Muscle of leg (tissue), 11 donors: ENCODE measurements around the gene EFCAB14. TPM values are rescaled to one million over a fixed set of nuclear protein-coding genes. Genes with fewer than 3 reads are reported as not detected.

Experiments
- DNase-seq: peaks from one replicate; pipeline ENCODE4 v3.0.0; 2013
- H3K27ac ChIP-seq: one replicate; pipeline ENCODE4 v1.5.1; 2013; ENCODE audit warnings: mild to moderate bottlenecking, low read length, control low read depth
- H3K27me3 ChIP-seq: one replicate; pipeline ENCODE4 v1.6.1; 2013; ENCODE audit warnings: low read length; ENCODE audit not compliant: control insufficient read depth, insufficient read depth
- H3K36me3 ChIP-seq: one replicate; pipeline ENCODE4 v1.6.1; 2013; ENCODE audit warnings: low read length; ENCODE audit not compliant: control insufficient read depth, insufficient read depth
- H3K4me1 ChIP-seq: one replicate; pipeline ENCODE4 v1.6.1; 2013; ENCODE audit warnings: low read length; ENCODE audit not compliant: control insufficient read depth, insufficient read depth
- H3K4me3 ChIP-seq: one replicate; pipeline ENCODE4 v1.5.1; 2013; ENCODE audit warnings: low read length, control low read depth
- H3K9me3 ChIP-seq: replicated peaks from 2 replicates; pipeline ENCODE4 v1.6.1; 2013; ENCODE audit warnings: low read depth, low read length; ENCODE audit not compliant: control insufficient read depth
- WGBS: methylation state at CpG from one replicate; pipeline ENCODE4 v1.1.5; 2013; ENCODE audit warnings: missing lambda C conversion rate; ENCODE audit not compliant: insufficient coverage; 5-methylcytosine and 5-hydroxymethylcytosine counted together
- polyA plus RNA-seq, 8 donors: library from polyadenylated mRNA; unstranded; fragments of 120-200 nt; gene quantifications; one replicate each; pipeline versions ENCODE4 v1.2.1 to v1.2.3, GENCODE V29; 2013; ENCODE audit warnings: inconsistent platforms in 1 of 8, low replicate concordance in 1 of 8; ENCODE audit not compliant: insufficient read length in 8 of 8, insufficient read depth in 1 of 8
- total RNA-seq: library from RNA; stranded (reverse); fragments of 120-200 nt; gene quantifications from one replicate; pipeline ENCODE4 v1.2.4, GENCODE V29; 2013

Gene EFCAB14
- total and polyA plus RNA-seq, 9 donors: 66.6 to 100 (median 89.8) TPM

DNA sequence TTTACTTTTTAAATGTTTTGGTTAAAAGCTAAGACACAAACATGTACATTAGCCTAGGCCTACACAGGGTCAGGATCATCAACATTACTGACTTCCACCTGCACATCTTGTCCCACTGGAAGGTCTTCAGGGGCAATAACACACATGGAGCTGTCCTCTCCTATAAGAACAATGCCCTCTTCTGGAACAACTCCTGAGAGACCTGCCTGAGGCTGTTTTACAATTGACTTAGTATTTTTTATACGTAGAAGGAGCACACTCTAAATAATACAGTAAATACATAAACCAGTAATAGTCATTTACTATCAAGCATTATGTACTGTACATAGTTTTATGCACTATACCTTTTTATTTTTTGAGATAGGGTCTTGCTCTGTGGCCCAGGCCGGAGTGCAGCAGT lies 88.2 kb downstream of the EFCAB14 start:
- peaks cover 44% of the 10 kb centered on the region for H3K36me3 ChIP-seq
- WGBS: 86% methylated on average over 1 of the region's 2 CpGs
- no peaks in the 10 kb centered on the region for H3K9me3 ChIP-seq
- no peaks in the 10 kb centered on the region for H3K4me1 ChIP-seq
- H3K4me3 ChIP-seq: no peak overlapping the region
- no peaks in the 10 kb centered on the region for H3K27me3 ChIP-seq
- no peak overlapping the region for H3K27ac ChIP-seq
- DNase-seq: no peak

Other genes starting within 250 kb of the EFCAB14 start
- gene DMBX1, start 229.3 kb downstream of the EFCAB14 start, total RNA-seq: not detected
- under 1 TPM in 2 of 8 donors, not detected in 6; 0.06 to 0.12 TPM for gene DMBX1, start 229.3 kb downstream of the EFCAB14 start, polyA plus RNA-seq
- not detected for gene KNCN, start 167.5 kb downstream of the EFCAB14 start, total RNA-seq
- under 1 TPM in 2 of 8 donors, not detected in 6; 0.20 to 0.24 TPM for gene KNCN, start 167.5 kb downstream of the EFCAB14 start, polyA plus RNA-seq
- 19.3 TPM for gene MKNK1, start 114.8 kb downstream of the EFCAB14 start, total RNA-seq
- gene MKNK1, start 114.8 kb downstream of the EFCAB14 start, polyA plus RNA-seq: 10 to 100 TPM; 19.9 to 32.5 (median 28.8) TPM
- 12.6 TPM for gene MOB3C, start 102.3 kb downstream of the EFCAB14 start, total RNA-seq
- gene MOB3C, start 102.3 kb downstream of the EFCAB14 start, polyA plus RNA-seq: 10 to 100 TPM; 11.9 to 14.2 (median 12.5) TPM
- 44.2 TPM for gene ATPAF1, start 50.8 kb downstream of the EFCAB14 start, total RNA-seq
- gene ATPAF1, start 50.8 kb downstream of the EFCAB14 start, polyA plus RNA-seq: 10 to 100 TPM; 42.5 to 59.4 (median 50.9) TPM
- gene TEX38, start 47.3 kb downstream of the EFCAB14 start, total RNA-seq: not detected
- gene TEX38, start 47.3 kb downstream of the EFCAB14 start, polyA plus RNA-seq: under 1 TPM in 3 of 8 donors, not detected in 5; 0.16 to 0.41 (median 0.18) TPM
- gene CYP4B1, start 79.9 kb upstream of the EFCAB14 start, total RNA-seq: not detected
- under 1 TPM in 5 of 8 donors, not detected in 3; 0.08 to 0.34 (median 0.25) TPM for gene CYP4B1, start 79.9 kb upstream of the EFCAB14 start, polyA plus RNA-seq
- gene CYP4A11, start 222.4 kb upstream of the EFCAB14 start, total RNA-seq: 0.13 TPM
- 1 to 10 TPM in 1 of 8 donors, under 1 TPM in 4, not detected in 3; 0.06 to 1.0 (median 0.12) TPM for gene CYP4A11, start 222.4 kb upstream of the EFCAB14 start, polyA plus RNA-seq